Measurements from ENCODE around the gene CCND1. TPM values are rescaled to one million over a fixed set of nuclear protein-coding genes. Genes with fewer than 3 reads are reported as not detected.
"Not testable (repeated sequence)": the region's sequence is repeated elsewhere in the genome, so short reads cannot be mapped to it uniquely, and the experiment has no call there.

The CCND1 gene
- total RNA-seq, 1 experiment from 2014 or later: 868 TPM

- Histone ChIP-seq H3K4me1 (ENCODE audit: insufficient read depth, low read length) (peaks cover 24% of the 10 kb centered on the region), H3K9ac (ENCODE audit: low read length) (no peak overlapping the region), H3K9me3 (ENCODE audit: low read length) (no peaks in the 10 kb centered on the region), H3K27me3 (ENCODE audit: low read length) (no peaks in the 10 kb centered on the region), H3K36me3 (ENCODE audit: low read depth, low read length) (no peaks in the 10 kb centered on the region), H2AFZ (ENCODE audit: low read length) (no peak overlapping the region), H3K79me2 (ENCODE audit: low read length) (no peaks in the 10 kb centered on the region), H3K4me2 (ENCODE audit: low read length) (peak overlapping the region; percentile 83; the same call in 1 of the 2 replicates), H4K20me1 (ENCODE audit: low read length) (no peaks in the 10 kb centered on the region), H3K4me3 (ENCODE audit: low read length) (no peak overlapping the region; the same call in 1 of the 2 replicates), H3K9me2 (replicated peaks; ENCODE audit: low read length) (no peaks in the 10 kb centered on the region), H3F3A (ENCODE audit: low read length, unreplicated experiment) (peaks cover 4% of the 10 kb centered on the region), H3K27ac (ENCODE audit: low read length) (no peak overlapping the region)
- no TSS peak for BruUV-seq (replicated peaks)
- ChIA-PET CTCF (no interaction called here), POLR2A (ENCODE audit: unreplicated experiment) (no interaction called here)
- no peak for DNase-seq
- intact Hi-C loops (cut with micrococcal nuclease): loop anchor here (1.0 to 5.0 kb wide), 2 partner anchors 111 to 510 kb away; no protein-coding TSS in a partner anchor
- ATAC-seq: no peak
- TF ChIP-seq CTCF (conservative IDR thresholded peaks at IDR 0.05; ENCODE audit: low read depth, low read length) (no peak), EZH2 (IDR thresholded peaks at IDR 0.05; ENCODE audit: low read length, unreplicated experiment) (no peak), EZH2phosphoT487 (IDR thresholded peaks at IDR 0.05; ENCODE audit: borderline replicate concordance, low read length) (no peak)
Observed at GRCh38 chr11:69686452-69686851, 45.5 kb downstream of the CCND1 start.

GRCh38 chr11:69686856-69687255 lies 45.9 kb downstream of the CCND1 start:
- TF ChIP-seq CTCF (conservative IDR thresholded peaks at IDR 0.05; ENCODE audit: low read depth, low read length) (no peak), EZH2 (IDR thresholded peaks at IDR 0.05; ENCODE audit: low read length, unreplicated experiment) (no peak), EZH2phosphoT487 (IDR thresholded peaks at IDR 0.05; ENCODE audit: borderline replicate concordance, low read length) (no peak)
- Histone ChIP-seq H3K9me3 (ENCODE audit: low read length) (no peaks in the 10 kb centered on the region), H3F3A (ENCODE audit: low read length, unreplicated experiment) (peaks cover 2% of the 10 kb centered on the region), H3K36me3 (ENCODE audit: low read depth, low read length) (no peaks in the 10 kb centered on the region), H3K79me2 (ENCODE audit: low read length) (no peaks in the 10 kb centered on the region), H4K20me1 (ENCODE audit: low read length) (no peaks in the 10 kb centered on the region), H3K27me3 (ENCODE audit: low read length) (no peaks in the 10 kb centered on the region), H3K4me2 (ENCODE audit: low read length) (no peak overlapping the region), H3K4me3 (ENCODE audit: low read length) (no peak overlapping the region), H3K9ac (ENCODE audit: low read length) (no peak overlapping the region), H2AFZ (ENCODE audit: low read length) (no peak overlapping the region), H3K4me1 (ENCODE audit: insufficient read depth, low read length) (peaks cover 22% of the 10 kb centered on the region), H3K27ac (ENCODE audit: low read length) (no peak overlapping the region), H3K9me2 (replicated peaks; ENCODE audit: low read length) (no peaks in the 10 kb centered on the region)
- CTCF ChIA-PET: no interaction called here
- POLR2A ChIA-PET (ENCODE audit: unreplicated experiment): no interaction called here
- intact Hi-C loops (cut with micrococcal nuclease): loop anchor here (1.0 to 5.0 kb wide), 2 partner anchors 110 to 509 kb away; no protein-coding TSS in a partner anchor
- ATAC-seq (no peak), DNase-seq (no peak)
- no TSS peak for BruUV-seq (replicated peaks)

GRCh38 chr11:69687969-69688771 lies 47.2 kb downstream of the CCND1 start:
- H2AFZ ChIP-seq (ENCODE audit: low read length); H3K4me2 ChIP-seq (ENCODE audit: low read length); BruUV-seq (replicated peaks); H3K36me3 ChIP-seq (ENCODE audit: low read depth, low read length); H4K20me1 ChIP-seq (ENCODE audit: low read length); H3K9me2 ChIP-seq (replicated peaks; ENCODE audit: low read length); H3K27me3 ChIP-seq (ENCODE audit: low read length); H3K9ac ChIP-seq (ENCODE audit: low read length); H3K27ac ChIP-seq (ENCODE audit: low read length); H3F3A ChIP-seq (ENCODE audit: low read length, unreplicated experiment); H3K9me3 ChIP-seq (ENCODE audit: low read length); POLR2A ChIA-PET (ENCODE audit: unreplicated experiment); H3K79me2 ChIP-seq (ENCODE audit: low read length); H3K4me3 ChIP-seq (ENCODE audit: low read length): not testable (repeated sequence)
- DNase-seq: peak; percentile 63
- H3K4me1 ChIP-seq (ENCODE audit: insufficient read depth, low read length): peaks cover 13% of the 10 kb centered on the region
- peak; percentile 15; the same call in 1 of the 2 replicates for ATAC-seq
- CTCF ChIA-PET: interaction anchor here (0.7 kb wide), 1 partner anchor 780 kb away, joined by 3 read pairs; no protein-coding TSS in a partner anchor
- intact Hi-C loops (cut with micrococcal nuclease): loop anchor here (5.0 kb wide), 1 partner anchor 109 kb away; no protein-coding TSS in a partner anchor

Data from PC-3 (cell line).